HepG2 (cell line): Measurements from ENCODE around the gene SNRNP48. TPM values are rescaled to one million over a fixed set of nuclear protein-coding genes. Genes with fewer than 3 reads are reported as not detected.
A peak's percentile ranks its signal among the peaks of the same experiment; 100 is the strongest.

Experiments
- ELF4 ChIP-seq: sonication (generic); formaldehyde crosslinking; IDR thresholded peaks from 2 replicates; pipeline ENCODE4 v1.5.0; 2020; ENCODE audit warnings: missing genetic modification reagents, mild to moderate bottlenecking, moderate library complexity, borderline replicate concordance
- ESRRA ChIP-seq: sonication (generic); formaldehyde crosslinking; IDR thresholded peaks from 2 replicates; pipeline ENCODE4 v1.5.1; 2020; ENCODE audit warnings: mild to moderate bottlenecking, low read depth, missing genetic modification reagents
- GPN1 ChIP-seq: sonication (generic); formaldehyde crosslinking; IDR thresholded peaks from 2 replicates; pipeline ENCODE4 v1.5.1; 2020; ENCODE audit warnings: missing genetic modification reagents, borderline replicate concordance
- KDM4B ChIP-seq: sonication (generic); formaldehyde crosslinking; IDR thresholded peaks from 2 replicates; pipeline ENCODE4 v1.4.0; 2020; ENCODE audit warnings: missing genetic modification reagents
- MXD1 ChIP-seq: sonication (generic); formaldehyde crosslinking; IDR thresholded peaks from 2 replicates; pipeline ENCODE4 v1.4.0; 2020; ENCODE audit warnings: mild to moderate bottlenecking, missing genetic modification reagents
- MZF1 ChIP-seq: sonication (generic); formaldehyde crosslinking; IDR thresholded peaks from 2 replicates; pipeline ENCODE4 v1.8.1; 2023; ENCODE audit warnings: mild to moderate bottlenecking, missing genetic modification reagents, borderline replicate concordance
- NONO ChIP-seq, 2 experiments: fragments of 450-650 bp in 1 of 2; sonication (generic) in 1 of 2; formaldehyde crosslinking in 1 of 2; IDR thresholded peaks in 1 of 2; conservative IDR thresholded peaks in 1 of 2; 2 replicates each; pipeline versions ENCODE4 v1.6.1 to v1.8.0; 2017 to 2022; ENCODE audit warnings: mild to moderate bottlenecking in 1 of 2, missing genetic modification reagents in 1 of 2, moderate library complexity in 1 of 2
- PPARG ChIP-seq: conservative IDR thresholded peaks from 2 replicates; pipeline ENCODE4 v1.6.1; 2016; ENCODE audit warnings: missing biosample characterization, missing genetic modification reagents
- PRMT3 ChIP-seq: sonication (generic); formaldehyde crosslinking; IDR thresholded peaks from 2 replicates; pipeline ENCODE4 v1.8.1; 2022; ENCODE audit warnings: low read depth, mild to moderate bottlenecking, moderate library complexity, missing genetic modification reagents, borderline replicate concordance
- RELA ChIP-seq: sonication (generic); formaldehyde crosslinking; IDR thresholded peaks from 2 replicates; pipeline ENCODE4 v1.4.0; 2020; ENCODE audit warnings: missing genetic modification reagents
- SIN3A ChIP-seq: IDR thresholded peaks from 2 replicates; pipeline ENCODE4 v1.6.1; 2011; ENCODE audit warnings: low read depth, mild to moderate bottlenecking, control low read depth, low read length, borderline replicate concordance
- SOX13 ChIP-seq, 3 experiments: fragments of 450-650 bp in 1 of 3; sonication (generic) in 1 of 3; formaldehyde crosslinking in 1 of 3; IDR thresholded peaks in 2 of 3; conservative IDR thresholded peaks in 1 of 3; 2 replicates each; pipeline versions ENCODE4 v1.5.0 to v1.6.1; 2016 to 2020; ENCODE audit warnings: antibody characterized with exemption in 1 of 3, mild to moderate bottlenecking in 1 of 3, missing compliant biosample characterization in 1 of 3, missing genetic modification reagents in 1 of 3, moderate library complexity in 1 of 3
- TEAD2 ChIP-seq: sonication (generic); formaldehyde crosslinking; IDR thresholded peaks from 2 replicates; pipeline ENCODE4 v1.9.0; 2021; ENCODE audit warnings: missing genetic modification reagents
- ZBTB3 ChIP-seq: sonication (generic); formaldehyde crosslinking; IDR thresholded peaks from 2 replicates; pipeline ENCODE4 v1.4.0; 2020; ENCODE audit warnings: low read depth, mild to moderate bottlenecking, moderate library complexity, missing genetic modification reagents, borderline replicate concordance
- ZEB1 ChIP-seq: IDR thresholded peaks from 2 replicates; pipeline ENCODE4 v1.6.1; 2012; ENCODE audit warnings: mild to moderate bottlenecking, low read depth, inconsistent platforms; ENCODE audit not compliant: insufficient replicate concordance
- ZNF143 ChIP-seq: sonication (generic); formaldehyde crosslinking; IDR thresholded peaks from 2 replicates; pipeline ENCODE4 v1.4.0; 2020; ENCODE audit warnings: missing genetic modification reagents
- ZNF30 ChIP-seq: sonication (generic); formaldehyde crosslinking; IDR thresholded peaks from 2 replicates; pipeline ENCODE4 v1.5.0; 2020; ENCODE audit warnings: mild to moderate bottlenecking, missing genetic modification reagents
- ZNF343 ChIP-seq: sonication (generic); formaldehyde crosslinking; IDR thresholded peaks from 2 replicates; pipeline ENCODE4 v1.4.0; 2020; ENCODE audit warnings: mild to moderate bottlenecking, missing genetic modification reagents
- ZNF430 ChIP-seq: sonication (generic); formaldehyde crosslinking; IDR thresholded peaks from 2 replicates; pipeline ENCODE4 v1.9.0; 2021; ENCODE audit warnings: mild to moderate bottlenecking, missing genetic modification reagents
- ZNF773 ChIP-seq: sonication (generic); formaldehyde crosslinking; IDR thresholded peaks from 2 replicates; pipeline ENCODE4 v1.4.0; 2020; ENCODE audit warnings: missing genetic modification reagents, borderline replicate concordance
- polyA plus RNA-seq, 8 experiments: library from polyadenylated mRNA; depleted of rRNA in 3 of 8; stranded (reverse) in 7 of 8; unstranded in 1 of 8; fragments of >200 nt; fragmentation: Illumina TruSeq in 4 of 8; extraction: Trizol in 4 of 8; gene quantifications; 2 replicates each; pipeline versions ENCODE4 v1.2.1 to v1.2.3, GENCODE V29; 2011 to 2016; ENCODE audit warnings: low read depth in 4 of 8, missing spikeins in 1 of 8, mixed read lengths in 1 of 8; ENCODE audit not compliant: insufficient read depth in 1 of 8
- total RNA-seq, 5 experiments: library from RNA; depleted of rRNA; stranded (reverse); fragments of >200 nt; fragmentation: Illumina TruSeq; extraction: Trizol; gene quantifications; 2 replicates each; pipeline ENCODE4 v1.2.3, GENCODE V29; 2016; ENCODE audit warnings: low read depth in 1 of 5
- TF ChIP-seq, protein P1 (sequence below): sonication (generic); formaldehyde crosslinking; IDR thresholded peaks from 2 replicates; pipeline ENCODE4 v1.5.1; 2020; ENCODE audit warnings: missing genetic modification reagents, mild to moderate bottlenecking, borderline replicate concordance
- TF ChIP-seq, protein P2 (sequence below): sonication (generic); formaldehyde crosslinking; IDR thresholded peaks from 2 replicates; pipeline ENCODE4 v1.5.0; 2020; ENCODE audit warnings: missing genetic modification reagents
- TF ChIP-seq, protein P3 (sequence below): sonication (generic); formaldehyde crosslinking; IDR thresholded peaks from 2 replicates; pipeline ENCODE4 v1.8.0; 2022; ENCODE audit warnings: mild to moderate bottlenecking, missing genetic modification reagents, borderline replicate concordance

Gene SNRNP48
- total and polyA plus RNA-seq, 2 of the 13 experiments (the other 11 are each of a cell fraction or from before 2014, with no cell fraction given): 17.5 to 47.5 TPM

GRCh38 chr6:7589949-7590917 is at the start of gene SNRNP48 (continued):
- TF ChIP-seq SOX13 (IDR thresholded peaks at IDR 0.05) (no peak), SOX13 (CRISPR knock-in tag; conservative IDR thresholded peaks at IDR 0.05 in 1 of 2, IDR thresholded peaks at IDR 0.05 in 1 of 2) (peak in 1 of 2 experiments; percentile 24; a peak in 1 of 4 replicates), KDM4B (peak; percentile 73; the same call in 1 of the 2 replicates), ZNF773 (no peak), ZNF430 (CRISPR knock-in tag) (peak; percentile 32), ELF4 (no peak), ZNF143 (CRISPR knock-in tag) (peak; percentile 90), PRMT3 (no peak; the same call in 1 of the 2 replicates), ZNF343 (CRISPR knock-in tag) (peak; percentile 97), RELA (0 out of 2 replicates have a peak, but pooled peaks have one; percentile 69), ZBTB3 (peak; percentile 86), ESRRA (CRISPR knock-in tag) (peak; percentile 13; the same call in 1 of the 2 replicates), NONO (IDR thresholded peaks at IDR 0.05) (no peak), NONO (CRISPR knock-in tag; conservative IDR thresholded peaks at IDR 0.05) (peak; percentile 89), MXD1 (CRISPR knock-in tag) (peak; percentile 69; the same call in 1 of the 2 replicates), ZEB1 (no peak), ZNF30 (CRISPR knock-in tag) (0 out of 2 replicates have a peak, but pooled peaks have one; percentile 10), MZF1 (CRISPR knock-in tag) (no peak), GPN1 (CRISPR knock-in tag) (no peak), PPARG (CRISPR knock-in tag) (no peak), SIN3A (peak; percentile 88), TEAD2 (CRISPR knock-in tag) (no peak)
- TF ChIP-seq, protein P1, sequence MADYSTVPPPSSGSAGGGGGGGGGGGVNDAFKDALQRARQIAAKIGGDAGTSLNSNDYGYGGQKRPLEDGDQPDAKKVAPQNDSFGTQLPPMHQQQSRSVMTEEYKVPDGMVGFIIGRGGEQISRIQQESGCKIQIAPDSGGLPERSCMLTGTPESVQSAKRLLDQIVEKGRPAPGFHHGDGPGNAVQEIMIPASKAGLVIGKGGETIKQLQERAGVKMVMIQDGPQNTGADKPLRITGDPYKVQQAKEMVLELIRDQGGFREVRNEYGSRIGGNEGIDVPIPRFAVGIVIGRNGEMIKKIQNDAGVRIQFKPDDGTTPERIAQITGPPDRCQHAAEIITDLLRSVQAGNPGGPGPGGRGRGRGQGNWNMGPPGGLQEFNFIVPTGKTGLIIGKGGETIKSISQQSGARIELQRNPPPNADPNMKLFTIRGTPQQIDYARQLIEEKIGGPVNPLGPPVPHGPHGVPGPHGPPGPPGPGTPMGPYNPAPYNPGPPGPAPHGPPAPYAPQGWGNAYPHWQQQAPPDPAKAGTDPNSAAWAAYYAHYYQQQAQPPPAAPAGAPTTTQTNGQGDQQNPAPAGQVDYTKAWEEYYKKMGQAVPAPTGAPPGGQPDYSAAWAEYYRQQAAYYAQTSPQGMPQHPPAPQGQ: no peak
- TF ChIP-seq, protein P2, sequence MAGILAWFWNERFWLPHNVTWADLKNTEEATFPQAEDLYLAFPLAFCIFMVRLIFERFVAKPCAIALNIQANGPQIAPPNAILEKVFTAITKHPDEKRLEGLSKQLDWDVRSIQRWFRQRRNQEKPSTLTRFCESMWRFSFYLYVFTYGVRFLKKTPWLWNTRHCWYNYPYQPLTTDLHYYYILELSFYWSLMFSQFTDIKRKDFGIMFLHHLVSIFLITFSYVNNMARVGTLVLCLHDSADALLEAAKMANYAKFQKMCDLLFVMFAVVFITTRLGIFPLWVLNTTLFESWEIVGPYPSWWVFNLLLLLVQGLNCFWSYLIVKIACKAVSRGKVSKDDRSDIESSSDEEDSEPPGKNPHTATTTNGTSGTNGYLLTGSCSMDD (CRISPR knock-in tag): no peak
- TF ChIP-seq, protein P3, sequence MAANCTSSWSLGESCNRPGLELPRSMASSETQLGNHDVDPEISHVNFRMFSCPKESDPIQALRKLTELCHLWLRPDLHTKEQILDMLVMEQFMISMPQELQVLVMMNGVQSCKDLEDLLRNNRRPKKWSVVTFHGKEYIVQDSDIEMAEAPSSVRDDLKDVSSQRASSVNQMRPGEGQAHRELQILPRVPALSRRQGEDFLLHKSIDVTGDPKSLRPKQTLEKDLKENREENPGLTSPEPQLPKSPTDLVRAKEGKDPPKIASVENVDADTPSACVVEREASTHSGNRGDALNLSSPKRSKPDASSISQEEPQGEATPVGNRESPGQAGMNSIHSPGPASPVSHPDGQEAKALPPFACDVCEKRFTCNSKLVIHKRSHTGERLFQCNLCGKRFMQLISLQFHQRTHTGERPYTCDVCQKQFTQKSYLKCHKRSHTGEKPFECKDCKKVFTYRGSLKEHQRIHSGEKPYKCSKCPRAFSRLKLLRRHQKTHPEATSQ (CRISPR knock-in tag): peak; percentile 74; the same call in 1 of the 2 replicates
